IMR-90 (cell line): ENCODE results near the gene LNX1.

Experiments
- FOS ChIP-seq: fragments of 150-350 bp; IDR thresholded peaks from 2 replicates; pipeline ENCODE4 v1.6.1; 2016; ENCODE audit warnings: low read depth, low read length
- POLR2A ChIP-seq: IDR thresholded peaks from 2 replicates; pipeline ENCODE4 v1.6.1; 2012; ENCODE audit warnings: mild to moderate bottlenecking, low read depth, low read length
- RAD21 ChIP-seq: IDR thresholded peaks from 2 replicates; pipeline ENCODE4 v1.6.1; 2012; ENCODE audit warnings: low read length, improper control_type of control experiment
- TF ChIP-seq, protein P1 (sequence below): conservative IDR thresholded peaks from 2 replicates; pipeline ENCODE4 v1.5.1; 2012; ENCODE audit warnings: mild to moderate bottlenecking, low read depth, low read length, improper control_type of control experiment

DNA sequence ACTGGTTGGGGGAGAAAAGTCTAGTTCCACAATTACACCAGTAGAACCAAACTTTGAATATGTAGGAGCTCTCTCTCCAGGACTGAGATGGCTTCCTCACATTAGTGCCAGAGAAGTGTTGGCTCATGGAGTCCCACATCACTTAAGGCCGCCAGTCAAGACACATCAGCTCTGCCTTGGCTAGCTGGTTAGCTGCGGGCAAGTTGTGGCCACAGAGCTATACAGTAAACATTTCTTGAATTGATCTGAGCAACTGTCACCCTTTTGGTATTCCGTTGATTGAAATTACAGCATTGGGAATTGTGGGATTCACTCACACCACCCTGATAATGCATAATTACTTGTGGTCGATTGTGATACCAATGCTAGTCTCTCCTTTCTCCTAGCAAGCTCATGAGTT, 76.2 kb downstream of the LNX1 start:
- TF ChIP-seq, protein P1, sequence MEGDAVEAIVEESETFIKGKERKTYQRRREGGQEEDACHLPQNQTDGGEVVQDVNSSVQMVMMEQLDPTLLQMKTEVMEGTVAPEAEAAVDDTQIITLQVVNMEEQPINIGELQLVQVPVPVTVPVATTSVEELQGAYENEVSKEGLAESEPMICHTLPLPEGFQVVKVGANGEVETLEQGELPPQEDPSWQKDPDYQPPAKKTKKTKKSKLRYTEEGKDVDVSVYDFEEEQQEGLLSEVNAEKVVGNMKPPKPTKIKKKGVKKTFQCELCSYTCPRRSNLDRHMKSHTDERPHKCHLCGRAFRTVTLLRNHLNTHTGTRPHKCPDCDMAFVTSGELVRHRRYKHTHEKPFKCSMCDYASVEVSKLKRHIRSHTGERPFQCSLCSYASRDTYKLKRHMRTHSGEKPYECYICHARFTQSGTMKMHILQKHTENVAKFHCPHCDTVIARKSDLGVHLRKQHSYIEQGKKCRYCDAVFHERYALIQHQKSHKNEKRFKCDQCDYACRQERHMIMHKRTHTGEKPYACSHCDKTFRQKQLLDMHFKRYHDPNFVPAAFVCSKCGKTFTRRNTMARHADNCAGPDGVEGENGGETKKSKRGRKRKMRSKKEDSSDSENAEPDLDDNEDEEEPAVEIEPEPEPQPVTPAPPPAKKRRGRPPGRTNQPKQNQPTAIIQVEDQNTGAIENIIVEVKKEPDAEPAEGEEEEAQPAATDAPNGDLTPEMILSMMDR = no peak
- TF ChIP-seq FOS = no peak
- no peak for TF ChIP-seq POLR2A
- no peak for TF ChIP-seq RAD21
